Ishikawa (cell line): ENCODE results near the gene METTL1.

Experiments
- CEBPB ChIP-seq: IDR thresholded peaks from 2 replicates; pipeline ENCODE4 v1.6.1; 2012
- CREB1 ChIP-seq: IDR thresholded peaks from 2 replicates; pipeline ENCODE4 v1.6.1; 2012; ENCODE audit warnings: low read depth
- EGR1 ChIP-seq: IDR thresholded peaks from 2 replicates; pipeline ENCODE4 v1.6.1; 2012
- EP300 ChIP-seq: IDR thresholded peaks from 2 replicates; pipeline ENCODE4 v1.6.1; 2012; ENCODE audit warnings: borderline replicate concordance
- FOXM1 ChIP-seq: IDR thresholded peaks from 2 replicates; pipeline ENCODE4 v1.6.1; 2012; ENCODE audit warnings: low read depth, borderline replicate concordance
- MAX ChIP-seq: IDR thresholded peaks from 2 replicates; pipeline ENCODE4 v1.6.1; 2012
- NFIC ChIP-seq: IDR thresholded peaks from 2 replicates; pipeline ENCODE4 v1.6.1; 2012
- RAD21 ChIP-seq: IDR thresholded peaks from 2 replicates; pipeline ENCODE4 v1.6.1; 2012; ENCODE audit warnings: low read depth
- REST ChIP-seq: IDR thresholded peaks from 2 replicates; pipeline ENCODE4 v1.6.1; 2012; ENCODE audit warnings: low read depth, mild to moderate bottlenecking
- TAF1 ChIP-seq: IDR thresholded peaks from 2 replicates; pipeline ENCODE4 v1.6.1; 2012; ENCODE audit warnings: low read depth, mild to moderate bottlenecking
- TCF12 ChIP-seq: IDR thresholded peaks from 2 replicates; pipeline ENCODE4 v1.6.1; 2012; ENCODE audit warnings: low read depth
- TEAD4 ChIP-seq: IDR thresholded peaks from 2 replicates; pipeline ENCODE4 v1.6.1; 2012
- USF1 ChIP-seq: IDR thresholded peaks from 2 replicates; pipeline ENCODE4 v1.6.1; 2012
- YY1 ChIP-seq: IDR thresholded peaks from 2 replicates; pipeline ENCODE4 v1.6.1; 2012; ENCODE audit warnings: low read depth
- ZBTB7A ChIP-seq: IDR thresholded peaks from 2 replicates; pipeline ENCODE4 v1.6.1; 2012; ENCODE audit warnings: low read depth

Gene METTL1

GRCh38 chr12:57771873-57772428 lies at the start of gene METTL1:
METTL1 (minus strand) TSS chr12:57772105; CDS start chr12:57772083, 22 bp downstream.
- TF ChIP-seq TCF12 (peak; percentile 83), EGR1 (peak; percentile 88), CEBPB (no peak), TAF1 (peak; percentile 98), EP300 (no peak; the same call in 1 of the 2 replicates), ZBTB7A (no peak), YY1 (peak; percentile 95), FOXM1 (no peak), TEAD4 (peak; percentile 29), REST (0 out of 2 replicates have a peak, but pooled peaks have one; percentile 8), MAX (peak; percentile 100), USF1 (peak; percentile 87), RAD21 (no peak), NFIC (peak; percentile 27; the same call in 1 of the 2 replicates), CREB1 (peak; percentile 99)

- TF ChIP-seq TCF12 (no peak), REST (no peak), CREB1 (no peak), NFIC (no peak), TEAD4 (no peak), ZBTB7A (no peak), FOXM1 (no peak), RAD21 (no peak), EP300 (no peak), EGR1 (no peak), TAF1 (no peak)
Observed at GRCh38 chr12:57817261-57817989, 45.5 kb upstream of the METTL1 start.

GRCh38 chr12:57816855-57817151 lies 44.9 kb upstream of the METTL1 start:
- no peak for TF ChIP-seq TCF12
- no peak for TF ChIP-seq EP300
- no peak for TF ChIP-seq MAX
- no peak for TF ChIP-seq TAF1
- TF ChIP-seq CREB1, result no peak
- no peak for TF ChIP-seq CEBPB
- TF ChIP-seq FOXM1, result no peak
- TF ChIP-seq EGR1, result no peak
- no peak for TF ChIP-seq TEAD4
- no peak for TF ChIP-seq REST
- no peak for TF ChIP-seq YY1
- no peak for TF ChIP-seq RAD21
- no peak for TF ChIP-seq NFIC
- no peak for TF ChIP-seq USF1
- no peak for TF ChIP-seq ZBTB7A
